Activated CD4-positive, alpha-beta T cell treated with anti-CD3 and anti-CD28 coated beads, Interleukin-2, amount 50 U/mL, for 4 hours (primary cell): ENCODE results near the gene SLC45A1.

Experiments
- DNase-seq, 2 experiments: peaks; one replicate each; pipeline ENCODE4 v3.0.0-alpha.2; 2020

Gene SLC45A1

GRCh38 chr1:8356256-8357209 lies 38.6 kb downstream of the SLC45A1 start:
- DNase-seq, result no peak

DNA sequence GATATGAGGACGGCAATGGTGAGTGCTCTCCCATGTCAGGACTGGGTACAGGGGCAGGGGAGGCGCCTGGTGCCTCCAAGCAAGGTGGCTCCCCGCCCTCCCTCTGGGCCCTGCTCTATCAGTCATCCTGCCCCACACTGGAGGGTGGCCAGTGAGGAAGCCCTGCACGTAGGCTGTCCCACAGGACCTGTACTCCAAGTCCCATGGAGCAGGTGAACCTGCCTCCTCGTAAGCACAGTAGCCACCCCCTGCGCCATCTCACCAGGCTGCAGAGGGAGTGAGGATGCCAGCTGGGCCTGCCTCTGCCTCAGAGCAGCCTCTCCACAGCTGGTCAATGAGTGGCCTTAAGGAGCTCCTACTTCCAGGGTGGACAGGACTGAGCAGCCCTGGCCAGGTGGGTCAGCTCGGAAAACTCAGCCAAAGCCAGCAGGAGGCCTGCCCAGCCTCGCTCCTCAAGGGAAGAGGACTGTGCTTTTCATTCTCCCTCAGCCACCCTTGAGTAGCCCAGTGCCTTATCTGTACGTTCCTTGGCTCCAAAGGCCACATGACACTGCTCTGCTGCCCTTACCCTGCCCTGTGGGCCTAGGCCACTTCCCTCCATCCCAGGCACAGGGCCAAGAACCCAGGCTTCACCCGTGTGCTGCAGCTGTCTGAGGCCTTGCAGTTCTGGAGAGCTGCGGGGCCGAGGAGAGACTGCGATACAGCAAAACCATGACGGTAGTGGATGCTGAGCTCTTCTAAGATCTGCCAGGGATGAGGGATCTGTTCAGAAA lies 39.6 kb downstream of the SLC45A1 start:
- DNase-seq, result no peak

DNA sequence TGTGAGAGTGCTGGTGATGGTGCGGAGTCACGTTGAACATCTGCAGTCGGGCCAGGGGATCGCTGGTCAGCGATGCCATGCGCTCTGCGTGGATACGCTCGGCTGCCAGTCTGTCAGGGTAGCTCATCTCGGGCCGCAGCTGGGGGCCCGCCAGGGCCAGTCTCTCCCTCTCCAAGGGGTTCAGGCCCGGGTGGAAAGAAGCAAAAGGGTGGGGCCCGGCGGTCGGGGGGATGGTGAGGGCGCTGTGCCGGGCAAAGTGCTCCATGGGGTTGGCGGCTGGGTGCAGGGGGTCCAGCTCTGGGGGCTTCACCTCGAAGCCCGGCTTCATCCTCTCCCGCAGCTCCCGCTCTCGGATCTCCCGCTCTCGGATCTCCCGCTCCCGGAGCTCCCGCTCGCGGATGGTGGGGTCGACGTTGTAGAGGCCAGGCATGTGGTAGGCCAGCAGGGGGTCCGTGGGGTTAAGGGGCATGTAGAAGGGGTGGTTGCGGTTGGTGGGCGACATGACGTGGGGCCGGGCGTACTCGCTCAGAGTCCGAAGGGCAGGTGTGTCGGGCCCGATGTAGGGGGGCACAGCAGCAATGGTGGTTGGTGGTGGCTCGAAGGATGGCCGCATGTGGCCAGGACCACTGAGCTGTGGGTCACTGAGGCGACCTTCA lies 40.5 kb downstream of the SLC45A1 start:
- no peak for DNase-seq

- no peak for DNase-seq
These were observed 41.1 kb downstream of the SLC45A1 start for GRCh38 chr1:8358897-8359616.

DNA sequence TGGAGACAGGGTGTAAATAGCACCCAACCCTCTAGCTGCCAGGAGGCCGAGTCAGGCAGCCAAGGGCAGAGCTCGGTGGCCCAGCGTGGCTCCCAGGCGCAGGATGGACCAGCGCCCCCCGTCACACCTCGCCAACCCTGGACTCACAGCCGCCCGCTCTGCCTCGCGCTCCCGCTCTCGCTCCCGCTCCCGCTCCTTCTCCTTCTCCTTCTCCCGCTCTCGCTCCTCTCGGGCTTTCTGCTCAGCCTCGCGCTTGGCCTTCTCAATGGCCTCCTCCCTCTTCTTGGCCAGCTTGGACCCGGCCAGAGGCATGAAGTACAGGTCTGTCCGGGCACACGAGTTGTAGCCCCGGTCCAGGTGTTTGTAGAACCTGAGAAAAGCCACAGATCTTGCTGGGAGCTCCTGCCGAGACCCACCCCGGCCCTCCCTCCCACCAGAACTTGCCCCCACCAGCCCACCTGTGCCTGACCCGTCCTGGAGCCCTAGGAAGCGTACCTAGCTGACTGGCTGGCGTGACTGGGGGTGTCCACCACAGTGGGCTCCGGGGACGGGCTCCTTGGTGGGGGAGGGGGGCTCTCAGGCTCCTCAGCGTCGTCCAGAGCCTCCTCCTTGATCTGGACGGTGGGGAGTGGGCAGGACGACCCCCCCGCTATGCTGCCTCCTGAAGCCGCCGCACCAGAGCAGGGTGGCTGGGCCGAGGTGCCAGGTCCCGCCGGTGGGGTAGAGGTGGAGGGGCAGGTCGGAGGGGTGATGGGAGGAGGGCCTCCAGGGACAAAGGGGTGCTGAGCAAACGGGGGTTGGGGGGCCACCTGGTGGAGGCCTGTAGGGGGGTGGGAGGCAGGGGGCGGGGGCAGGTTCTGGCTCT lies 41.9 kb downstream of the SLC45A1 start:
- no peak for DNase-seq

GRCh38 chr1:8360493-8361197 lies 42.7 kb downstream of the SLC45A1 start:
- DNase-seq, result no peak

GRCh38 chr1:8361198-8361849 lies 43.4 kb downstream of the SLC45A1 start:
- no peak for DNase-seq

- no peak for DNase-seq
These were observed 44.8 kb downstream of the SLC45A1 start for GRCh38 chr1:8362701-8363101.

- DNase-seq, result no peak
These were observed 45.4 kb downstream of the SLC45A1 start for GRCh38 chr1:8363186-8363766.

DNA sequence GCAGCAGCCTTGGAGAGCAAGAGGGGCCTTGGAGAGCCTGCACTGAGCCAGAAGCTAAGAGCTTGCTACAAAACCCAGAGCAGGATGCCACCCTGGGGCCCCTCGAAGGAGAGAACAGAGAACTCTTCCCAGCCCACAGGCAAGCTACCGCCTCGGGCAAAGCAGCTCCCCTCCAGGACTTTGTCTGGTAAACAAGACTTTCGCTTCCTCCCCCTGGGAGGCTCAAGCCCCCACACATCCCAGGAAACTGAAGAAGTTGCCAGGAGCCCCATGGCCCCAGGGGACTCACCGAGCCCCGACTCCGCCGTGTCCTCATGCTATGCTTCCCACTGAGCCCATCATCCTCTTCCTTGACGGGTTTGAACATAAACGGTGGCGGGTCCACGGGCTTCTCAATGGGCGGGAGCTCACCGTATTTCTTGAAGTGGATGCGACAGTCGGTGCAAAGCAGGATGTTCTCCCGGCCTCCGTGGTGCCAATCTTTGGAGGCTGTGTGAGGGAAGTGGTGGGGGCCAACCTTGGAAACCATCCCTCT lies 45.9 kb downstream of the SLC45A1 start:
- no peak for DNase-seq

- no peak for DNase-seq
These were observed 46.9 kb downstream of the SLC45A1 start for GRCh38 chr1:8364528-8365442.

GRCh38 chr1:8365661-8366362 lies 47.9 kb downstream of the SLC45A1 start:
- DNase-seq, result no peak

DNA sequence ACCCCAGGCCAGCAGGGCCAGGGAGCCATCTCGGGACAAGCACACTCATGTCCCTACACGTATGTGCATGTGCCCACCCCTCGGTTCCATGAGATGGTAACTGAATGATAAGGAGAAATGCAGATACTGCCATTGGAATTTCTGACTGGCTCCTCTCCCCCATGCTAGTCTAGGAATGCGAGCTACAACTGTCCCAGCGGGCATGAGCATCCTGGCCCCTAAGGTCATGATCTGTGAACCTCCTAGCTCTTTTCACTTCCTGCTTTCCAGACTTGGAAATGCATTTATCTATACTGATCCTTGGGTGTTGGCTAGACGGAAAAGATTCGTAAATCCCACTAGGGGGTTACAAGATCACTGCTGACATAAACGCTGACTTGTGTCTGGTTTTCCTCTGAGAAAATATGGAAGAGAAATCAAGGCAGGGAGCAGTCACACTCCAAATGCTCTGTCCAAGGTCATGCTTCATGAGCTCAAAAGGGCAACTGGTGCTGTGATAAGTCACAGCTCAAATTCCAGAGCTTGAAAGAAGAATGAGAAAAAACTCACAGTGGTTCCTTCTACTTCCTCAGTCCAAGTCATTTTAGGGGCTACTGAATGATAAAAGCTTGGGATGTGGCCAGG lies 49.8 kb downstream of the SLC45A1 start:
- DNase-seq, result no peak

GRCh38 chr1:8368956-8369639 lies 51.2 kb downstream of the SLC45A1 start:
- DNase-seq, result no peak

GRCh38 chr1:8370046-8370881 lies 52.4 kb downstream of the SLC45A1 start:
- no peak for DNase-seq

GRCh38 chr1:8370905-8371315 lies 53.0 kb downstream of the SLC45A1 start:
- no peak for DNase-seq
